Stimulated activated CD4-positive, alpha-beta T cell treated with anti-CD3 and anti-CD28 coated beads, TNF-alpha, amount 100 ng/mL, for 1 hour (primary cell): Measurements from ENCODE around the gene GRP.
"Not testable (repeated sequence)": the region's sequence is repeated elsewhere in the genome, so short reads cannot be mapped to it uniquely, and the experiment has no call there.

Experiments used
- DNase-seq, 3 donors: peaks; one replicate each; pipeline ENCODE4 v3.0.0-alpha.2; 2020; ENCODE audit warnings: low read depth in 3 of 3, low spot score in 1 of 3

GRP gene

GRCh38 chr18:59228351-59228750, 8.4 kb downstream of the GRP start:
- DNase-seq: no peak

- DNase-seq: no peak
These were observed 9.2 kb downstream of the GRP start for GRCh38 chr18:59229191-59229590.

GRCh38 chr18:59229701-59230443, 9.9 kb downstream of the GRP start:
- no peak for DNase-seq

GRCh38 chr18:59231114-59231513, 11.2 kb downstream of the GRP start:
- DNase-seq: no peak

DNA sequence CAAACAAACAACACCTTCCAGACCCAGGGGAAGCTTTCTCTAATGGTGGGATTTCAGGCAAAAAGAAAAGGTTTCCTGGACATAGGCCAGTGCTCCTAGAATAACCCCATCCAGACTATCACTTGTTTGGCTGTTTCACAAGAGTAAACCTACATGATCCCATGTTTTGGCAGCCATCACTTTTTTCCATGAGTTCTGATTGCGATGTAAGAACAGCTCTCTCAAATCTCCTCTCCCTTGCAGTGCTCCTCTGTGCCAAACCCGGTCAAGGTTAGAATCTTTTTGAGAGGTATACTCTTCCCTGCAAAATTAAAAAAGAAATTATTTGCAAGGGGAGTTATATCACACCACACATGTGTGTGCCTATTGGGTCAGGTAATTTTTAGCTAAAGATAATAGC, 11.9 kb downstream of the GRP start:
- DNase-seq: no peak

GRCh38 chr18:59232309-59233016, 12.5 kb downstream of the GRP start:
- DNase-seq: no peak

- DNase-seq: no peak
These were observed 13.1 kb downstream of the GRP start for GRCh38 chr18:59233017-59233410.

GRCh38 chr18:59238385-59238784, 18.4 kb downstream of the GRP start:
- no peak for DNase-seq

DNA sequence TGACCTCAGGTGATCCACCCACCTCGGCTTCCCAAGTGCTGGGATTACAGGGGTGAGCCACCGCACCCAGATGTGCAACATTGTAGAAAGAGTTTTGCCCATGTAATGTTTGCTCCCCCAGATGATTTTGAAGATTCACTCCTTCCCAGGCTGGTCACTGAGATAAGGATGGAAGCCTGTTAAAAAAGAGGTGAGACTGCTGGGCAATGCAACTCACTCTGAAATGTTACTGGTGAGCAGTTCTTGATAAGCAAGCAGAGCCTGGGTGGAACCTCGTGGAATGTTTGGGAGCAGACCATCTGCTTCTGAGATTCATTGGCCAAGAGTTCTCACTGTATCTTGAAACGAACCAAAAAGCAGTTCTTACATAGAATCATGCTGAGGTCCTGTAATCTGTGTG, 19.7 kb downstream of the GRP start:
- no peak for DNase-seq

DNA sequence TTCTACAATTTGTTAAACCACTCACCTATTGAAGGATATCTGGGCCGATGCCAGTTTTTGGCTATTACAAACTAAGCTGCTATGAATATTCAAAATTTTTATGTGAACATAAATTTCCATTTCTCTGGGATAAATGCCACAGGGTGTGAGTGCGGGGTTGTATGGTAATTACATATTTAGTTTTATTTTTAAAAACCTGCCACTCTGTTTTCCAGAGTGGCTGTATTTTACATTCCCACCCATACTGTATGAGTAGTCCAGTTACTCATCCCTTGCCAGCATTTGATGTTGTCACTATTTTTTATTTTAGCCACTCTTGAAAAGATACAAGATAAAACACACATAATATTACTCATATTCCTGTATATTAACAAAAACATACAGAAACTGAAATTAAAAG, 22.9 kb downstream of the GRP start:
- no peak for DNase-seq

GRCh38 chr18:59246796-59247195, 26.8 kb downstream of the GRP start:
- no peak for DNase-seq

DNA sequence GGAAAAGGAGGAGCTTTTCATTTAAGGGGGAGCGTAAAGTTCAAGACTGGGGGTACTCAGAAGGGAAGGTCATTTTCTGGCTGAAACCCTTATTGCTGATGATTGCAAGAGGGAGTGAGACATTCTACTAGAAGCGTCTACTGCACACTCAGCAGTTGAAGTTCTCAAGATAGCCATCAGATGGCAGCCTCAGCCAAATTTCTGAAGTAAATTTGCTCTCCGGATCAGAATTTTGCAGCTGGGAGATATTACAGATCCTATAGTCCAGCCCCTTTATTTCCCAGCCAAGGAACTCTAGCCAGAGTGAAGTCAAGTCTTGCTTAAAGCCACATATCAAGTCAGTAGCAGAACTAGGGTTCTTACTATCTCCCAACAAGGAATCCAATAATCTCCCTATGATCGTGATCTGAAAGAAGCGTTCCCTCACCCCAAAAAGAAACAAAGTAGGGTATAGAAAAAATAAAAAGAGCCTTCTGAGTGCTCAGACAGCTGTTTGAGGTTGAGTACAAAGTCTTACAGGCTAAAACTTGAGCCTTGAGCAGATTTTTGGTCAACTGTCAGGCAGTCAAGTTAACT, 29.3 kb downstream of the GRP start:
- no peak for DNase-seq

GRCh38 chr18:59255491-59255890, 35.5 kb downstream of the GRP start:
- not testable (repeated sequence) for DNase-seq

DNA sequence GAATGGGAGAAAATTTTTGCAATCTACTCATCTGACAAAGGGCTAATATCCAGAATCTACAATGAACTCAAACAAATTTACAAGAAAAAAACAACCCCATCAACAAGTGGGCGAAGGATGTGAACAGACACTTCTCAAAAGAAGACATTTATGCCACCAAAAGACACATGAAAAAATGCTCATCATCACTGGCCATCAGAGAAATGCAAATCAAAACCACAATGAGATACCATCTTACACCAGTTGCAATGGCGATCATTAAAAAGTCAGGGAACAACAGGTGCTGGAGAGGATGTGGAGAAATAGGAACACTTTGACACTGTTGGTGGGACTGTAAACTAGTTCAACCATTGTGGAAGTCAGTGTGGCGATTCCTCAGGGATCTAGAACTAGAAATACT, 41.9 kb downstream of the GRP start:
- not testable (repeated sequence) for DNase-seq

GRCh38 chr18:59262243-59262642, 42.3 kb downstream of the GRP start:
- not testable (repeated sequence) for DNase-seq

DNA sequence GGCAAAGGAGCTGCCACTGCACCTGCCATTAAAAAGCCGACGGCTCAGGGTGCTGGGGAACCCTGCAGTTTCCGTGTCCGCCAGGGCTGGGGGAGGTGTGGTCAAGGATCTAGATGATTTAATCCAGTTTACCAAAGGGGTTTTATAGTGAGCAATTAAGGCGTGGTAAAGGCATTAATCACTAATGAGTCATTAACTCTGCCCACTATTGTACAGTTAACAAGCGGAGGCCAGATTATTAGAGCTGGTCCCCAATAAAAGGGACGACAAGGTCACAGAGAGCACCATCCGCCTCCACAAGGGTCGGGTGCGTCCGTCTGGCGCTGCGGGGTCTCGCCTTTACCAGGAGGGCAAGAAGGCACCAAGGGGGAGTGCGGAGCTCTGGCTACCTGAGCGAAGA, 43.7 kb downstream of the GRP start:
- no peak for DNase-seq

DNA sequence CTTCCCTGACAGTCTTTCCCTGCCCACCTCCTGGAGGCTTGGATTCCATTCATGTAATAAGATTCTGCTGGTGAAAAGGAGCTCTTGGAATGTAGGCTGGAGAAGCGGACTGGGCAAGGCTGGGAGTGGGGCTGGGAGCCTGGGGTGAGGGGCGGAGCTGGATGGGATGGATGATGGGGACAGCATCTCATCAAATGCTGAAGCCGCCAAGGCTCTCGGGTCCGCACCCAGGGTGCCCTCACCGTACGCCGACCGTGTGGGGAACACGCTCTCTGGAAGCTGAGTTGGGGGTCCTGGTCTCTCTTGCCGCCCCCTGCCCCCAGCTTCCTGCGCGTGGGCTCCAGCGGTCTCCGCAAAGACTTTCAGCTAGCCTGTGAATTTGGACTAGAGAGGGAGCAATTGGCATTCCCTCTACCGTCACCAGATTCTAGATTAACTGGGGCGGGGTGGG, 44.2 kb downstream of the GRP start:
- no peak for DNase-seq

GRCh38 chr18:59264651-59265245, 44.8 kb downstream of the GRP start:
- DNase-seq: no peak

DNA sequence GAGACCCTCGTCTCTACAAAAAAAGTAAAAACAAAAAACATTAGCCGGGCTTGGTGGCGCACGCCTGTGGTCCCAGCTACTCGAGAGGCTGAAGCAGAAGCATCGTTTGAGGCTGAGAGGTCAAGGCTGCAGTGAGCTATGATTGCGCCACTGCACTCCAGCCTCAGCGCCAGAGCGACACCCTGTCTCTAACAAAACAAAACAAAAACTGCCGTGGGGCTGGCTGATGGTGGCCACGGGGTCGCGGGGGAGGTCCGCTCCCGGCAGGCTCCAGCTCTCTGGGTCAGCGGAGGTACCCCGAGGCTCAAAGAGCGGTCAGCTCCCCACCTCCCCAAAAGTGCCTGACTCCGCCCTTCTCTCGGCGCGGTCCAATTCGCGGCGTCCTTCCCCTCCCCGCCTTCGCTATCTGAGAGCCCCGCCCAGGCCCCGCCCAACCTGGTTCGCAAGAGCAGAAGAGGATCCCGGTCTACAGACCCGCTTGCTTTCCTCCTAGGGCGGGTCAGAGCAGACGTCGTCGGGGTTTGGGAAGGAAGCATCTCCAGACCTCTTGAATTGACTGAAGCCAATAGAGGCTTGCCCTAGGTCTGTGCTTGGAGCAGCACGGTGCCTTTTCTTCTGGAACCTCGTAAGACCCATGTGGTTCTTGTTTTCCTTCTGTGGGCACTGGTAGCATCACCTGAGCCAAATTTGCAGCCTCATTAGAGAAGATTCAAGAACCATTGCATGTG, 45.5 kb downstream of the GRP start:
- DNase-seq: no peak

- no peak for DNase-seq
These were observed 46.0 kb downstream of the GRP start for GRCh38 chr18:59265974-59266369.

GRCh38 chr18:59266459-59266858, 46.5 kb downstream of the GRP start:
- no peak for DNase-seq
